SKM-1 treated with dmso at 0.1 percent for 144 hours (cell line): Measurements from ENCODE around the gene DPYSL3.
"Not testable (repeated sequence)": the region's sequence is repeated elsewhere in the genome, so short reads cannot be mapped to it uniquely, and the experiment has no call there.

Experiments
- DNase-seq: peaks from one replicate; lab custom pipeline; 2025; ENCODE audit not compliant: unreplicated experiment; lab: John Stamatoyannopoulos, UW

Gene DPYSL3

GRCh38 chr5:147373328-147373727 is 136.5 kb downstream of the DPYSL3 start:
- no peak for DNase-seq

- DNase-seq: peak; percentile 29
Observed at GRCh38 chr5:147372191-147372590, 137.7 kb downstream of the DPYSL3 start.

GRCh38 chr5:147371290-147371689 is 138.6 kb downstream of the DPYSL3 start:
- no peak for DNase-seq

GRCh38 chr5:147369742-147370374 is 140.0 kb downstream of the DPYSL3 start:
- peak; percentile 4 for DNase-seq

GRCh38 chr5:147367381-147367780 is 142.5 kb downstream of the DPYSL3 start:
- DNase-seq: not testable (repeated sequence)

- no peak for DNase-seq
Observed at GRCh38 chr5:147361441-147362175, 148.3 kb downstream of the DPYSL3 start.

- DNase-seq: no peak
Observed at GRCh38 chr5:147360816-147361215, 149.1 kb downstream of the DPYSL3 start.

- no peak for DNase-seq
Observed at GRCh38 chr5:147359581-147359980, 150.3 kb downstream of the DPYSL3 start.

- DNase-seq: no peak
Observed at GRCh38 chr5:147359101-147359500, 150.8 kb downstream of the DPYSL3 start.

GRCh38 chr5:147349241-147349640 is 160.6 kb downstream of the DPYSL3 start:
- DNase-seq: no peak

- DNase-seq: no peak
Observed at GRCh38 chr5:147348451-147348850, 161.4 kb downstream of the DPYSL3 start.

- DNase-seq: no peak
Observed at GRCh38 chr5:147348046-147348445, 161.8 kb downstream of the DPYSL3 start.

GRCh38 chr5:147346006-147346561 is 163.8 kb downstream of the DPYSL3 start:
- DNase-seq: no peak

- DNase-seq: peak; percentile 52
Observed at GRCh38 chr5:147344861-147345260, 165.0 kb downstream of the DPYSL3 start.

GRCh38 chr5:147341345-147341744 is 168.5 kb downstream of the DPYSL3 start:
- no peak for DNase-seq

- DNase-seq: no peak
Observed at GRCh38 chr5:147340941-147341340, 168.9 kb downstream of the DPYSL3 start.
